WTC11 (cell line): ENCODE measurements around the gene MYRF. TPM values are rescaled to one million over a fixed set of nuclear protein-coding genes. Genes with fewer than 3 reads are reported as not detected.

Experiments
- ATAC-seq: fragments of 200-7000 bp; cut with Tn5 transposase; 2 replicates; pipeline ENCODE4 v1.10.0; 2021; ENCODE audit warnings: mild to moderate bottlenecking, moderate library complexity
- CTCF ChIA-PET: fragments of 300-600 bp; sonication (Branson Sonifier 250); formaldehyde crosslinking; loops from one replicate; lab custom pipeline; 2021; ENCODE audit warnings: antibody characterized with exemption; lab: Charles Lee
- POLR2A ChIA-PET: fragments of 350-600 bp; sonication (Branson Sonifier 250); formaldehyde crosslinking; loops from one replicate; lab custom pipeline; 2021; ENCODE audit warnings: antibody characterized with exemption; lab: Charles Lee
- DNase-seq: peaks from one replicate; pipeline ENCODE4 v3.0.0; 2021; ENCODE audit warnings: low spot score
- H3K27ac Mint-ChIP-seq: 2 replicates; pipeline ENCODE4 v1.8.0; 2021; ENCODE audit warnings: mixed read lengths
- H3K27me3 Mint-ChIP-seq: 2 replicates; pipeline ENCODE4 v1.8.0; 2021; ENCODE audit warnings: low read depth, mild to moderate bottlenecking, moderate library complexity, mixed read lengths
- H3K36me3 Mint-ChIP-seq: 2 replicates; pipeline ENCODE4 v1.8.0; 2021; ENCODE audit warnings: mixed read lengths
- H3K4me1 Mint-ChIP-seq: 2 replicates; pipeline ENCODE4 v1.8.0; 2022; ENCODE audit warnings: mixed read lengths
- H3K4me3 Mint-ChIP-seq: 2 replicates; pipeline ENCODE4 v1.8.0; 2021; ENCODE audit warnings: mild to moderate bottlenecking, moderate library complexity, mixed read lengths
- H3K9me3 Mint-ChIP-seq: 2 replicates; pipeline ENCODE4 v1.8.0; 2021; ENCODE audit warnings: mixed read lengths
- AR ChIP-seq: fragments of 250-450 bp; sonication (Bioruptor Pico); IDR thresholded peaks from 2 replicates; pipeline ENCODE4 v1.9.0; 2021; ENCODE audit warnings: mild to moderate bottlenecking
- CREM ChIP-seq: sonication (generic); formaldehyde crosslinking; IDR thresholded peaks from 2 replicates; pipeline ENCODE4 v1.8.1; 2022; ENCODE audit warnings: mild to moderate bottlenecking, missing genetic modification reagents, moderate library complexity
- FOXJ3 ChIP-seq: sonication (generic); formaldehyde crosslinking; IDR thresholded peaks from 2 replicates; pipeline ENCODE4 v1.9.0; 2021; ENCODE audit warnings: missing genetic modification reagents, mild to moderate bottlenecking, borderline replicate concordance
- FOXP1 ChIP-seq: sonication (generic); formaldehyde crosslinking; IDR thresholded peaks from 2 replicates; pipeline ENCODE4 v1.8.0; 2022; ENCODE audit warnings: missing genetic modification reagents, mild to moderate bottlenecking, moderate library complexity, borderline replicate concordance
- HMGXB4 ChIP-seq: sonication (generic); formaldehyde crosslinking; IDR thresholded peaks from 2 replicates; pipeline ENCODE4 v1.8.1; 2023; ENCODE audit warnings: mild to moderate bottlenecking, moderate library complexity, missing genetic modification reagents
- KAT7 ChIP-seq: sonication (generic); formaldehyde crosslinking; IDR thresholded peaks from 2 replicates; pipeline ENCODE4 v1.8.1; 2023; ENCODE audit warnings: missing genetic modification reagents, mild to moderate bottlenecking, borderline replicate concordance
- ZBTB21 ChIP-seq: sonication (generic); formaldehyde crosslinking; IDR thresholded peaks from 2 replicates; pipeline ENCODE4 v1.8.1; 2023; ENCODE audit warnings: mild to moderate bottlenecking, missing genetic modification reagents, borderline replicate concordance
- ZNF317 ChIP-seq: sonication (generic); formaldehyde crosslinking; IDR thresholded peaks from 2 replicates; pipeline ENCODE4 v1.8.1; 2023; ENCODE audit warnings: low read depth, mild to moderate bottlenecking, moderate library complexity, missing genetic modification reagents, borderline replicate concordance
- ZNF396 ChIP-seq: fragments of 250-450 bp; sonication (Bioruptor Pico); IDR thresholded peaks from 2 replicates; pipeline ENCODE4 v1.8.0; 2021; ENCODE audit warnings: mild to moderate bottlenecking, moderate library complexity, borderline replicate concordance
- ZNF532 ChIP-seq: fragments of 250-450 bp; sonication (Bioruptor Pico); IDR thresholded peaks from 2 replicates; pipeline ENCODE4 v1.9.0; 2021; ENCODE audit warnings: mild to moderate bottlenecking, borderline replicate concordance
- total RNA-seq: library from RNA; stranded (reverse); gene quantifications from 3 replicates; pipeline ENCODE4 v1.2.3, GENCODE V29; 2021
- TF ChIP-seq, protein P1 (sequence below): sonication (generic); formaldehyde crosslinking; IDR thresholded peaks from 2 replicates; pipeline ENCODE4 v1.8.1; 2022; ENCODE audit warnings: mild to moderate bottlenecking, missing genetic modification reagents, moderate library complexity, borderline replicate concordance
- TF ChIP-seq, protein P2 (sequence below): sonication (generic); formaldehyde crosslinking; IDR thresholded peaks from 2 replicates; pipeline ENCODE4 v1.8.1; 2022; ENCODE audit warnings: low read depth, mild to moderate bottlenecking, moderate library complexity, missing genetic modification reagents, borderline replicate concordance
- TF ChIP-seq, protein P3 (sequence below): sonication (generic); formaldehyde crosslinking; IDR thresholded peaks from 2 replicates; pipeline ENCODE4 v1.8.0; 2022; ENCODE audit warnings: missing genetic modification reagents

MYRF gene
- total RNA-seq, 1 experiment from 2014 or later, result 5.9 TPM

- TF ChIP-seq FOXJ3 (CRISPR knock-in tag) (no peak), AR (CRISPR knock-in tag) (no peak), CREM (CRISPR knock-in tag) (no peak), HMGXB4 (CRISPR knock-in tag) (no peak), FOXP1 (no peak)
These were observed 16.1 kb upstream of the MYRF start (continued) for GRCh38 chr11:61736310-61736709.

- Mint-ChIP-seq H3K27ac (no peak overlapping the region), H3K27me3 (no peaks in the 10 kb centered on the region), H3K4me3 (no peak overlapping the region), H3K36me3 (0 out of 2 replicates have a peak, but pooled peaks cover 4% of the 10 kb centered on the region), H3K9me3 (no peaks in the 10 kb centered on the region), H3K4me1 (no peaks in the 10 kb centered on the region)
- CTCF ChIA-PET, result interaction anchor here (0.7 to 4.4 kb wide), 6 partner anchors 9 to 51 kb away, joined by 3 to 46 read pairs (median 8); no protein-coding TSS in a partner anchor
- POLR2A ChIA-PET, result no interaction called here
- DNase-seq, result no peak
- no peak for TF ChIP-seq ZNF396 (CRISPR knock-in tag)
- peak; percentile 17; the same call in 1 of the 2 replicates for ATAC-seq
These were observed 15.3 kb upstream of the MYRF start for GRCh38 chr11:61737131-61737530.

DNA sequence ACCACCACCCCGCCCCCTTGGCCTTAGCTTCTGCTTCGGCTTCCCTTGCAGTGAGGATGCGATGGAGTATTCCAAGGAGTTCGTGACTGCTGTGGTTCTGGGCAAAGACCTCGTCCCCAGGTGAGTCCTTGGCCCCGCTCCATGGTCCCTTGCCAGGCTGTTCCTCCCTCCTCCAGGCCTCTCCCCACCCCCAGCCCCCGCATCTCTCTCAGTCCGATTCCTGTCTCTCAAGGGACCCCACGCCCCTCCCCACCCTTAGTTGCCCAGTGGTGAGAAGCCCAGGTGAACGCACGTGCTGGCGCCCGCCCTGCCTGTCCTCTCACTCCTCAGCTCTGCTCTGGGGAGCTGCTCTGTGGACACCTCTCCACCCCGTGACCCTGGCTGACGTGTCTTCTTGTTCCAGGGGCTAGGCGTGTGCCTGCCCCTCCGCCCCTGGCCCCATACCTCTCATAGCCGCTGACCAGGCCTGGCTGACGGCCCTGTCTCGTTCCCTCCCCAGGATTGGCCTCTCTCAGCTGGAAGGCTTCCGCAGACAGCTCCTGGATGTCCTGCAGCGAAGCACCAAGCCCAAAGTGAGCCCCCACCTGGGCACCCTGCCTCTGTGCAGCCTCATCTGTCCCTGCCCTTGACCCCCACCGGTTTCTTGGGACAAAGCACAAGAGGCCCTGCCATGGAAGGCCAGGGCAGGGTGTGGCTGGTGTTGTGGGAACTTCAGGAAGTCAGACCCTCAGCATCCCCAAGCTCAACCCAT is 14.6 kb upstream of the MYRF start:
- DNase-seq, result peak; percentile 41
- peak; percentile 46 for ATAC-seq
- Mint-ChIP-seq H3K9me3 (no peaks in the 10 kb centered on the region), H3K27ac (no peak overlapping the region), H3K4me1 (no peaks in the 10 kb centered on the region), H3K27me3 (no peaks in the 10 kb centered on the region), H3K4me3 (no peak overlapping the region), H3K36me3 (0 out of 2 replicates have a peak, but pooled peaks cover 4% of the 10 kb centered on the region)
- ChIA-PET POLR2A (no interaction called here), CTCF (interaction anchor here (0.6 to 4.4 kb wide), 12 partner anchors 9 to 659 kb away, joined by 3 to 46 read pairs (median 6); no protein-coding TSS in a partner anchor)
- TF ChIP-seq, protein P1, sequence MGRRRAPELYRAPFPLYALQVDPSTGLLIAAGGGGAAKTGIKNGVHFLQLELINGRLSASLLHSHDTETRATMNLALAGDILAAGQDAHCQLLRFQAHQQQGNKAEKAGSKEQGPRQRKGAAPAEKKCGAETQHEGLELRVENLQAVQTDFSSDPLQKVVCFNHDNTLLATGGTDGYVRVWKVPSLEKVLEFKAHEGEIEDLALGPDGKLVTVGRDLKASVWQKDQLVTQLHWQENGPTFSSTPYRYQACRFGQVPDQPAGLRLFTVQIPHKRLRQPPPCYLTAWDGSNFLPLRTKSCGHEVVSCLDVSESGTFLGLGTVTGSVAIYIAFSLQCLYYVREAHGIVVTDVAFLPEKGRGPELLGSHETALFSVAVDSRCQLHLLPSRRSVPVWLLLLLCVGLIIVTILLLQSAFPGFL, result no peak
- TF ChIP-seq, protein P2, sequence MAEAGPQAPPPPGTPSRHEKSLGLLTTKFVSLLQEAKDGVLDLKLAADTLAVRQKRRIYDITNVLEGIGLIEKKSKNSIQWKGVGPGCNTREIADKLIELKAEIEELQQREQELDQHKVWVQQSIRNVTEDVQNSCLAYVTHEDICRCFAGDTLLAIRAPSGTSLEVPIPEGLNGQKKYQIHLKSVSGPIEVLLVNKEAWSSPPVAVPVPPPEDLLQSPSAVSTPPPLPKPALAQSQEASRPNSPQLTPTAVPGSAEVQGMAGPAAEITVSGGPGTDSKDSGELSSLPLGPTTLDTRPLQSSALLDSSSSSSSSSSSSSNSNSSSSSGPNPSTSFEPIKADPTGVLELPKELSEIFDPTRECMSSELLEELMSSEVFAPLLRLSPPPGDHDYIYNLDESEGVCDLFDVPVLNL (CRISPR knock-in tag), result no peak
- TF ChIP-seq, protein P3, sequence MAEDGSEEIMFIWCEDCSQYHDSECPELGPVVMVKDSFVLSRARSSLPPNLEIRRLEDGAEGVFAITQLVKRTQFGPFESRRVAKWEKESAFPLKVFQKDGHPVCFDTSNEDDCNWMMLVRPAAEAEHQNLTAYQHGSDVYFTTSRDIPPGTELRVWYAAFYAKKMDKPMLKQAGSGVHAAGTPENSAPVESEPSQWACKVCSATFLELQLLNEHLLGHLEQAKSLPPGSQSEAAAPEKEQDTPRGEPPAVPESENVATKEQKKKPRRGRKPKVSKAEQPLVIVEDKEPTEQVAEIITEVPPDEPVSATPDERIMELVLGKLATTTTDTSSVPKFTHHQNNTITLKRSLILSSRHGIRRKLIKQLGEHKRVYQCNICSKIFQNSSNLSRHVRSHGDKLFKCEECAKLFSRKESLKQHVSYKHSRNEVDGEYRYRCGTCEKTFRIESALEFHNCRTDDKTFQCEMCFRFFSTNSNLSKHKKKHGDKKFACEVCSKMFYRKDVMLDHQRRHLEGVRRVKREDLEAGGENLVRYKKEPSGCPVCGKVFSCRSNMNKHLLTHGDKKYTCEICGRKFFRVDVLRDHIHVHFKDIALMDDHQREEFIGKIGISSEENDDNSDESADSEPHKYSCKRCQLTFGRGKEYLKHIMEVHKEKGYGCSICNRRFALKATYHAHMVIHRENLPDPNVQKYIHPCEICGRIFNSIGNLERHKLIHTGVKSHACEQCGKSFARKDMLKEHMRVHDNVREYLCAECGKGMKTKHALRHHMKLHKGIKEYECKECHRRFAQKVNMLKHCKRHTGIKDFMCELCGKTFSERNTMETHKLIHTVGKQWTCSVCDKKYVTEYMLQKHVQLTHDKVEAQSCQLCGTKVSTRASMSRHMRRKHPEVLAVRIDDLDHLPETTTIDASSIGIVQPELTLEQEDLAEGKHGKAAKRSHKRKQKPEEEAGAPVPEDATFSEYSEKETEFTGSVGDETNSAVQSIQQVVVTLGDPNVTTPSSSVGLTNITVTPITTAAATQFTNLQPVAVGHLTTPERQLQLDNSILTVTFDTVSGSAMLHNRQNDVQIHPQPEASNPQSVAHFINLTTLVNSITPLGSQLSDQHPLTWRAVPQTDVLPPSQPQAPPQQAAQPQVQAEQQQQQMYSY (CRISPR knock-in tag), result no peak
- TF ChIP-seq ZNF317 (no peak), KAT7 (CRISPR knock-in tag) (no peak), ZBTB21 (CRISPR knock-in tag) (no peak), ZNF532 (no peak)
